NB4 (cell line): ENCODE results near the gene TENM4.

Source experiments
- DNase-seq: peaks from one replicate; pipeline ENCODE4 v3.0.0; 2010; ENCODE audit warnings: low read depth
- H3K4me3 ChIP-seq: one replicate; pipeline ENCODE4 v1.5.1; 2011; ENCODE audit warnings: mild to moderate bottlenecking, low read depth, low read length, moderate library complexity
- MYC ChIP-seq: IDR thresholded peaks from 2 replicates; pipeline ENCODE4 v1.6.1; 2011; ENCODE audit warnings: low read depth, low read length
- POLR2A ChIP-seq: IDR thresholded peaks from 2 replicates; pipeline ENCODE4 v1.6.1; 2011; ENCODE audit warnings: mild to moderate bottlenecking; ENCODE audit not compliant: insufficient read length; ENCODE audit errors: extremely low read depth
- TF ChIP-seq, protein P1 (sequence below): IDR thresholded peaks from 2 replicates; pipeline ENCODE4 v1.6.1; 2011; ENCODE audit warnings: low read depth, low read length
- TF ChIP-seq, protein P2 (sequence below): IDR thresholded peaks from one replicate; pipeline ENCODE4 v1.5.1; 2012; ENCODE audit warnings: low read depth, low read length

The TENM4 gene

DNA sequence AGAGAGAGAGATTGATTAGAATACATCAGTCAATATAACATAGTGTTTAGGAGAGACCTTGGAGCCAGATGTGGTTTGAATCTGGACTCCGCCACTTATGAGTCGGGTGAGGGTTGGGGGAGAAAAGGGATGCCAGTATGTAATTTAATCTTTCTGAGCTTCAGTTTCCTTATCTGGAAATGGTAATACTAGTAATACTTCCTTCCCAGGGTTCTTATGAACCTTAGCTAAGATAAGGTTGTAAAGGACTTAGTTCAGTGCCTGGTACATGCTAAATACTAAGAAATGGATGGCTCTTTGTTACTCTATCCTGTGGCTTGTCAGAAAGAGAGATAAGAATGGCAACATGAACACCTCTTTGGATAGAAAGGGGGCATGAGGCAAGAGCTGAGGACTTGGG, 640.1 kb downstream of the TENM4 start:
- DNase-seq = no peak
- no peak overlapping the region for H3K4me3 ChIP-seq
- TF ChIP-seq POLR2A (no peak), MYC (no peak)
- TF ChIP-seq, protein P1, sequence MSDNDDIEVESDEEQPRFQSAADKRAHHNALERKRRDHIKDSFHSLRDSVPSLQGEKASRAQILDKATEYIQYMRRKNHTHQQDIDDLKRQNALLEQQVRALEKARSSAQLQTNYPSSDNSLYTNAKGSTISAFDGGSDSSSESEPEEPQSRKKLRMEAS = no peak
- TF ChIP-seq, protein P2, sequence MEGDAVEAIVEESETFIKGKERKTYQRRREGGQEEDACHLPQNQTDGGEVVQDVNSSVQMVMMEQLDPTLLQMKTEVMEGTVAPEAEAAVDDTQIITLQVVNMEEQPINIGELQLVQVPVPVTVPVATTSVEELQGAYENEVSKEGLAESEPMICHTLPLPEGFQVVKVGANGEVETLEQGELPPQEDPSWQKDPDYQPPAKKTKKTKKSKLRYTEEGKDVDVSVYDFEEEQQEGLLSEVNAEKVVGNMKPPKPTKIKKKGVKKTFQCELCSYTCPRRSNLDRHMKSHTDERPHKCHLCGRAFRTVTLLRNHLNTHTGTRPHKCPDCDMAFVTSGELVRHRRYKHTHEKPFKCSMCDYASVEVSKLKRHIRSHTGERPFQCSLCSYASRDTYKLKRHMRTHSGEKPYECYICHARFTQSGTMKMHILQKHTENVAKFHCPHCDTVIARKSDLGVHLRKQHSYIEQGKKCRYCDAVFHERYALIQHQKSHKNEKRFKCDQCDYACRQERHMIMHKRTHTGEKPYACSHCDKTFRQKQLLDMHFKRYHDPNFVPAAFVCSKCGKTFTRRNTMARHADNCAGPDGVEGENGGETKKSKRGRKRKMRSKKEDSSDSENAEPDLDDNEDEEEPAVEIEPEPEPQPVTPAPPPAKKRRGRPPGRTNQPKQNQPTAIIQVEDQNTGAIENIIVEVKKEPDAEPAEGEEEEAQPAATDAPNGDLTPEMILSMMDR = no peak

DNA sequence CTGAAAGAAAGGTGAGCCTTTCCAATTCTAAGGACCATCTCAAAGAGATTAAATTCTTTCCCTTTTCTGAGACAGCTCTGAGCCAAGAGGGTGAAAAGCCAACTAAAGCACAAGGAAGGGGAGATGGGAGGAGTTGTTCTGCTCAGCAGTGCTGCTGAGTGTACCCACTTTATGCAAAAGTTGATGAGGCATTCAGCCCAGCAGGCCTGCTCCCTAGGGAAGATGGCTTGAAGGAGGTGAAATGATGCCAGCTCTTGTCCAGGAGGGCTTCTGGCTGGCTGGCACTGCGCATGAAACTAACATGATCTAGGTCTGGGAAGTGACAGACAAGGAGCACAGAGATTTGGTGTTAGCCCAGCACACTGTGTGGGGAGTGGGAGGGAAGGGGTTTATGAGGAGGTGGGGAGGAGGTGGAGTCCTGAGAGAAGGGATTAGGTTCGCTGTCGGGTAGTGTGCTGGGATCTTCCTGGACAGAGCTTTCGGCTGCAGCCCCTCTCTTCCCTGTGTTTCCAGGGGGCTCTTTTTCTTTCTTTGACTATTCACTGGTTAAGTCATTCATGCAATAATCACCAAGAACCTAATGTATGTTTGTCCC, 640.6 kb downstream of the TENM4 start:
- DNase-seq = no peak
- TF ChIP-seq, protein P1 = no peak
- TF ChIP-seq, protein P2 = no peak
- TF ChIP-seq MYC (no peak), POLR2A (no peak)

DNA sequence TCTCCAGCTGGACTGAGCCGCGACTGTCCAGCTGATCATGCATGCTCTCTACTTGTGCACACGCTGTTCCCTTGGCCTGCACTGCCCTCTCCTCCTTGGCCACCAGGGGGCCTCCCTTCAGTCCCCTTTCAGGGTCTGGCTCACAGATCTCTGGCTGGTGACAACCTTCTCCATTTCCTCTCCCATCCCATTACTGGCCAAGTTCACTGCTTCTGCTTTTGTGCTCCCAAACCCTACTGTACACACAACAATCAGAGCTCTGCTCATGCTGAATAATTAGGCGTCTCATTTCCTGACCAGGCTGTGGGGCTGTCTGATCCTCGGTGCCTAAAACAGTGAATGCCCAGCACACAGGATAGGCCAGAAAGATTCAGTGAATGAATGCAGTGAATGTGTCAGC, 642.2 kb downstream of the TENM4 start:
- no peak overlapping the region for H3K4me3 ChIP-seq
- peak; percentile 76 for DNase-seq
- TF ChIP-seq, protein P2 = peak; percentile 96
- TF ChIP-seq POLR2A = no peak
- TF ChIP-seq, protein P1 = peak; percentile 35; the same call in 1 of the 2 replicates

More for the DNA sequence above, 640.6 kb downstream of the TENM4 start:
- no peak overlapping the region for H3K4me3 ChIP-seq

DNA sequence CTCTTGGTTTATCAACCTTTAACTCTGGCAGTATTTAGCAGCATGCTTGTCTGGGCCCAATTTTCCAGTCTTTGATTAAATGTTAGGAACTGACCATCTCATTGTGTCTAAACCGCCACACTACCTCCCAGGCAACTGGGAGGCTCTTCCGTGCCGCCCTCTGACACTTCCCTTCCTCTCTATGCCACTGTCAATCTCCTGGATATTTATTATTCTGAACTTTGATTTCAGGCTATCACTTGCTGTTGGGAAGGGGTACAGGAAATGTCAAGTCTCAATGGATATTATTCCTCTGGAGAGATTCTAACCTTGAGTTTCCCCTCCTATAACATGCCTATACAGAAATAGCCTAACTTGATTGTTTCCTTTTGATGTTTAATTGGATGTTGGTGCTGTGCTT, 643.3 kb downstream of the TENM4 start:
- no peak for DNase-seq
- TF ChIP-seq, protein P2 = no peak
- no peak overlapping the region for H3K4me3 ChIP-seq

DNA sequence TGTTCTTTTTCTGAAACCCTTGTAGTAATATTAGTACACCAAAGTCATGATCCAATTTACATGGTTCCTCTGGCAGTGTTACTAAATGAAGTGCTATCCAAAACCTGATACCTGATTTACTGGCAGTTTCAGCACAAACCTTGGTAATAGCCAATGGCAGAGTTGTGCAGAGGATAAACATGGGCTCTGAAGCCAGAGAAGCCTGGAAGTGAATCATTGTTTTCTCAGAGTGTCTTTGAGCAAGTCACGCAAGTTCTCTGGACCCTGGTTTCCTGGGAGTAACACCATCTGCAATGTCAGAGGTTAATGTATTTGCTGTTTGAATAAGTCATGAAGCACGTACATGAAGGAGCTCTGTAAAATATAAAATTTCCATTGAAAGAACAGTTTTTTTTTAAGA, 643.9 kb downstream of the TENM4 start:
- H3K4me3 ChIP-seq = no peak overlapping the region
- DNase-seq = no peak
- TF ChIP-seq MYC (no peak), POLR2A (no peak)
- TF ChIP-seq, protein P2 = no peak
- TF ChIP-seq, protein P1 = no peak

DNA sequence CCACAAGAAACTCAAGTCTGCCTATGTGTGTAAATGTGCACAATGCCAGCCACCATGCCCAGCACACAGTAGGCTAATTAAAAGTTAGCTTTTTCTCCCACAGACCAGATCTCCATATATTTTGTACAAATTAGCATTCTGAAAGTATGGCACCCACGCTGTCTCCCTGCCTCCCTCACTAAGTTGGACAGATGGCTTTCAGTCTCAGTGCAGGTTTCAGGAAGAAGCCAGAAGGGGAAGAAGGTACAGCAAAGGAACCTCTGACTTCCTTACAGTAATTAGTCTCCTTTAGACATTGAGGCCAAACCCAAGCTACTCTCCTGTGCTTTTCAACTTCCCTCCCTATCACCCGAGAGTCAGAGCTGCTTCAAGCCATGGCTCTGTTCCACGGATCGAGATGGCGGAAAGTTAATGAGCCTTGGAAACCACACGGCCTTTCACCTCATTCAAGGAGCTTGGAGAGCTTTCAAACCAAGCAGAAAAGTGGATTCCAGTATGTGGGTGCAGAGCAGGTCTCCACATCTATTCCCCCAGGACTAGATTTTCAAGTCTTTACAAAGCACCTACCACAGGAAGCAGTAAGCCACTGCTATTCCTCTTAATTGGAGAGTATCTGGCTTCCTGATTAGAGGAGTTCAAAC, 645.1 kb downstream of the TENM4 start:
- TF ChIP-seq, protein P1 = no peak
- TF ChIP-seq, protein P2 = no peak
- TF ChIP-seq POLR2A = no peak
- no peak for TF ChIP-seq MYC
- H3K4me3 ChIP-seq = no peak overlapping the region
- DNase-seq = no peak
